Right lobe of liver (tissue), 6 donors: Measurements from ENCODE around the gene RNF215. TPM values are rescaled to one million over a fixed set of nuclear protein-coding genes. Genes with fewer than 3 reads are reported as not detected.

Source experiments
- ATAC-seq, 4 donors: fragments of 200-7000 bp; cut with Tn5 transposase; one replicate each; pipeline ENCODE4 v1.9.1; 2020; ENCODE audit warnings: mild to moderate bottlenecking in 4 of 4, moderate library complexity in 4 of 4
- DNase-seq, 3 donors: peaks; one replicate each; pipeline ENCODE4 v3.0.0-alpha.2; 2020
- H3K27ac ChIP-seq, 3 donors: fragments of 200-600 bp; one replicate each; pipeline ENCODE4 v1.8.0; 2022
- H3K27me3 ChIP-seq, 2 donors: fragments of 200-600 bp; one replicate each; pipeline ENCODE4 v1.8.0; 2022
- H3K36me3 ChIP-seq, 4 donors: fragments of 200-600 bp; sonication (generic) in 1 of 4; one replicate each; pipeline versions ENCODE4 v1.5.1 to v1.8.0; 2017 to 2022; ENCODE audit warnings: control low read depth in 1 of 4
- H3K4me1 ChIP-seq, 4 donors: fragments of 200-600 bp; sonication (generic) in 1 of 4; one replicate each; pipeline versions ENCODE4 v1.5.1 to v1.8.0; 2017 to 2022; ENCODE audit warnings: control low read depth in 1 of 4
- H3K4me3 ChIP-seq, 3 donors: fragments of 200-600 bp; one replicate each; pipeline ENCODE4 v1.8.0; 2022
- H3K9me3 ChIP-seq, 4 donors: fragments of 200-600 bp; sonication (generic) in 1 of 4; one replicate each; pipeline versions ENCODE4 v1.5.1 to v1.8.0; 2017 to 2022; ENCODE audit warnings: control low read depth in 1 of 4
- CTCF ChIP-seq, 4 donors: fragments of 200-600 bp in 3 of 4; fragments of 450-650 bp in 1 of 4; IDR thresholded peaks; one replicate each; pipeline versions ENCODE4 v1.5.1 to v1.8.0; 2016 to 2022; ENCODE audit warnings: antibody characterized with exemption in 4 of 4, mild to moderate bottlenecking in 2 of 4
- POLR2A ChIP-seq: fragments of 450-650 bp; IDR thresholded peaks from one replicate; pipeline ENCODE4 v1.6.1; 2017; ENCODE audit warnings: antibody characterized with exemption, mild to moderate bottlenecking
- WGBS: methylation state at CpG from one replicate; pipeline ENCODE4 v1.1.6; 2018; ENCODE audit warnings: low coverage, low lambda C conversion rate; ENCODE audit not compliant: insufficient coverage; ENCODE audit errors: missing lambda C conversion rate; 5-methylcytosine and 5-hydroxymethylcytosine counted together
- intact Hi-C, 2 donors: fragments of 100-400 bp; cut with DNase I; formaldehyde crosslinking; loops; one replicate each; pipeline versions ENCODE4 v1.11.2 to v1.14.1; 2022
- total RNA-seq, 6 experiments: library from RNA; depleted of rRNA in 2 of 6; stranded (reverse); fragments of >200 nt in 2 of 6; fragmentation: NEBNext Ultra II Directional in 3 of 6; extraction: Animal tissue kit (Norgen Biotek cat#: 25700) in 3 of 6; gene quantifications; one replicate each; pipeline versions ENCODE4 v1.1.0 to v1.2.4, GENCODE V29; 2016 to 2023
- donor health status: DM: no; HTN: yes; CAD: no.
- donor health status: DM: no; HTN: no; CAD: no.
- donor health status: DM: no; HTN: no; CAD: no.
- donor health status: DM: no; HTN: yes; CAD: no.
- donor health status: DM: no; HTN: yes; CAD: no.

Gene RNF215
- total RNA-seq, 6 experiments from 2014 or later = 6.2 to 10.0 (median 7.4) TPM

- DNase-seq (peak in 1 of 3 donors; percentile 24), ATAC-seq (no peak)
- WGBS = no CpG with 5 or more reads among the region's 1 CpG
- intact Hi-C loops = no loop called here
- Histone ChIP-seq H3K27ac (no peak overlapping the region), H3K4me1 (peaks cover 0 to 14% (median 7%) of the 10 kb centered on the region in 4 donors), H3K9me3 (no peaks in the 10 kb centered on the region), H3K4me3 (no peak overlapping the region), H3K27me3 (no peaks in the 10 kb centered on the region), H3K36me3 (no peaks in the 10 kb centered on the region)
- TF ChIP-seq CTCF (IDR thresholded peaks at IDR 0.05) = no peak
- TF ChIP-seq POLR2A = no peak
Observed at GRCh38 chr22:30433773-30434172, 46.6 kb upstream of the RNF215 start.

GRCh38 chr22:30433227-30433626 is 46.0 kb upstream of the RNF215 start:
- H3K27me3 ChIP-seq = no peaks in the 10 kb centered on the region
- no peak for TF ChIP-seq CTCF (IDR thresholded peaks at IDR 0.05)
- DNase-seq = no peak
- intact Hi-C loops = no loop called here
- 100% methylated on average over 1 of the region's 3 CpGs for WGBS
- no peak overlapping the region for H3K4me3 ChIP-seq
- H3K4me1 ChIP-seq = peaks cover 0 to 14% (median 7%) of the 10 kb centered on the region in 4 donors
- H3K9me3 ChIP-seq = no peaks in the 10 kb centered on the region
- ATAC-seq = no peak
- H3K36me3 ChIP-seq = no peaks in the 10 kb centered on the region
- no peak overlapping the region for H3K27ac ChIP-seq

GRCh38 chr22:30432520-30432919 is 45.3 kb upstream of the RNF215 start:
- Histone ChIP-seq H3K4me3 (no peak overlapping the region), H3K36me3 (no peaks in the 10 kb centered on the region), H3K27me3 (no peaks in the 10 kb centered on the region), H3K27ac (no peak overlapping the region), H3K9me3 (no peaks in the 10 kb centered on the region), H3K4me1 (peaks cover 0 to 14% (median 7%) of the 10 kb centered on the region in 4 donors)
- TF ChIP-seq CTCF (IDR thresholded peaks at IDR 0.05) = no peak
- no peak for TF ChIP-seq POLR2A
- intact Hi-C loops = no loop called here
- WGBS = 20% methylated on average over 2 of the region's 2 CpGs
- peak in 2 of 3 donors; percentile 69 to 81 for DNase-seq
- ATAC-seq = peak; percentile 62 to 80 (median 64)

- no peak for TF ChIP-seq POLR2A
- DNase-seq (peak in 1 of 3 donors; percentile 51), ATAC-seq (peak; percentile 24 to 58 (median 40))
- Histone ChIP-seq H3K27me3 (no peaks in the 10 kb centered on the region), H3K36me3 (no peaks in the 10 kb centered on the region), H3K4me1 (peaks cover 0 to 14% (median 7%) of the 10 kb centered on the region in 4 donors), H3K9me3 (no peaks in the 10 kb centered on the region), H3K4me3 (no peak overlapping the region), H3K27ac (no peak overlapping the region)
- intact Hi-C loops = no loop called here
- no CpG with 5 or more reads among the region's 4 CpGs for WGBS
Observed at GRCh38 chr22:30432096-30432495, 44.9 kb upstream of the RNF215 start.

- intact Hi-C loops = no loop called here
- DNase-seq (peak in 1 of 3 donors; percentile 39), ATAC-seq (no peak)
- Histone ChIP-seq H3K9me3 (no peaks in the 10 kb centered on the region), H3K4me1 (peaks cover 0 to 18% (median 7%) of the 10 kb centered on the region in 4 donors), H3K4me3 (no peak overlapping the region), H3K27me3 (no peaks in the 10 kb centered on the region), H3K36me3 (no peaks in the 10 kb centered on the region), H3K27ac (no peak overlapping the region)
- WGBS = no CpG with 5 or more reads among the region's 4 CpGs
- TF ChIP-seq POLR2A = no peak
- TF ChIP-seq CTCF (IDR thresholded peaks at IDR 0.05) = no peak
Observed at GRCh38 chr22:30430933-30431332, 43.7 kb upstream of the RNF215 start.
